OCI-LY7 (cell line): ENCODE results near the gene PFKFB2. TPM values are rescaled to one million over a fixed set of nuclear protein-coding genes. Genes with fewer than 3 reads are reported as not detected.

Source experiments
- BruUV-seq: library from RNA; stranded (reverse); fragments of 400-500 nt; replicated peaks from 2 replicates; lab custom pipeline; 2021; lab: Mats Ljungman, UMichigan
- CTCF ChIA-PET: fragments of 300-600 bp; sonication (Branson Sonifier 250); formaldehyde crosslinking; loops from one replicate; lab custom pipeline; 2022; ENCODE audit warnings: antibody characterized with exemption; ENCODE audit not compliant: unreplicated experiment; lab: Charles Lee
- POLR2A ChIA-PET: fragments of 300-600 bp; sonication (Branson Sonifier 250); formaldehyde crosslinking; loops from one replicate; lab custom pipeline; 2022; ENCODE audit warnings: antibody characterized with exemption; lab: Charles Lee
- DNase-seq: peaks from one replicate; pipeline ENCODE4 v3.0.0-alpha.2; 2015; ENCODE audit warnings: low spot score
- H2AFZ ChIP-seq: fragments of 200-600 bp; sonication (generic), shearing (Covaris generic); 2 replicates; pipeline ENCODE4 v1.6.1; 2014; ENCODE audit warnings: mild to moderate bottlenecking, antibody characterized with exemption, low read length, moderate library complexity
- H3K27ac ChIP-seq: fragments of 200-600 bp; sonication (generic); 2 replicates; pipeline ENCODE4 v1.5.1; 2014; ENCODE audit warnings: mixed run types, low read depth, mild to moderate bottlenecking, moderate library complexity, low read length, inconsistent platforms; ENCODE audit not compliant: poor library complexity, severe bottlenecking
- H3K36me3 ChIP-seq: fragments of 200-600 bp; sonication (generic); 2 replicates; pipeline ENCODE4 v1.6.1; 2014; ENCODE audit warnings: mild to moderate bottlenecking, antibody characterized with exemption, low read length, moderate library complexity, mixed read lengths; ENCODE audit not compliant: insufficient read depth
- H3K4me1 ChIP-seq: fragments of 200-600 bp; sonication (generic); 2 replicates; pipeline ENCODE4 v1.5.1; 2014; ENCODE audit warnings: mild to moderate bottlenecking, low read length; ENCODE audit not compliant: insufficient read depth, poor library complexity, severe bottlenecking
- H3K4me2 ChIP-seq: fragments of 200-600 bp; sonication (generic); 2 replicates; pipeline ENCODE4 v1.6.1; 2014; ENCODE audit warnings: mild to moderate bottlenecking, low read length
- H3K4me3 ChIP-seq: fragments of 200-600 bp; sonication (generic); 2 replicates; pipeline ENCODE4 v1.5.1; 2014; ENCODE audit warnings: mild to moderate bottlenecking, low read depth, low read length; ENCODE audit not compliant: poor library complexity, severe bottlenecking
- H3K79me2 ChIP-seq: fragments of 200-600 bp; sonication (generic); 2 replicates; pipeline ENCODE4 v1.6.1; 2016; ENCODE audit warnings: low read depth, mild to moderate bottlenecking, low read length, moderate library complexity, mixed read lengths; ENCODE audit not compliant: insufficient read depth
- H3K9me2 ChIP-seq: fragments of 200-600 bp; sonication (generic); 2 replicates; pipeline ENCODE4 v1.6.1; 2016; ENCODE audit warnings: mild to moderate bottlenecking, low read length, mixed read lengths; ENCODE audit not compliant: insufficient read depth
- H3K9me3 ChIP-seq: fragments of 200-600 bp; sonication (generic); 2 replicates; pipeline ENCODE4 v1.6.1; 2014; ENCODE audit warnings: mild to moderate bottlenecking, mixed run types, low read length, mixed read lengths
- H4K20me1 ChIP-seq: fragments of 200-600 bp; sonication (generic); 2 replicates; pipeline ENCODE4 v1.6.1; 2014; ENCODE audit warnings: mild to moderate bottlenecking, antibody characterized with exemption, low read length, moderate library complexity, mixed read lengths; ENCODE audit not compliant: insufficient read depth
- CTCF ChIP-seq: fragments of 200-600 bp; sonication (generic); conservative IDR thresholded peaks from 2 replicates; pipeline ENCODE4 v1.5.1; 2014; ENCODE audit warnings: mild to moderate bottlenecking, antibody characterized with exemption, low read length, moderate library complexity, mixed read lengths
- EZH2phosphoT487 ChIP-seq: fragments of 200-600 bp; sonication (generic); IDR thresholded peaks from 2 replicates; pipeline ENCODE4 v1.6.1; 2018; ENCODE audit warnings: low read depth, borderline replicate concordance, mild to moderate bottlenecking, mixed run types, antibody characterized with exemption, low read length, moderate library complexity, mixed read lengths
- intact Hi-C: fragments of 100-400 bp; cut with micrococcal nuclease; formaldehyde crosslinking; loops from one replicate; pipeline ENCODE4 v1.10.0; 2022; ENCODE audit not compliant: unreplicated experiment
- total RNA-seq, 2 experiments: library from RNA; depleted of rRNA in 1 of 2; stranded (reverse); fragments of >200 nt in 1 of 2; shearing (Covaris generic) in 1 of 2; gene quantifications; 2 replicates each; pipeline ENCODE4 v1.2.3, GENCODE V29; 2014 to 2022

The PFKFB2 gene
- total RNA-seq, 2 experiments from 2014 or later, result 9.8 to 13.1 TPM

DNA sequence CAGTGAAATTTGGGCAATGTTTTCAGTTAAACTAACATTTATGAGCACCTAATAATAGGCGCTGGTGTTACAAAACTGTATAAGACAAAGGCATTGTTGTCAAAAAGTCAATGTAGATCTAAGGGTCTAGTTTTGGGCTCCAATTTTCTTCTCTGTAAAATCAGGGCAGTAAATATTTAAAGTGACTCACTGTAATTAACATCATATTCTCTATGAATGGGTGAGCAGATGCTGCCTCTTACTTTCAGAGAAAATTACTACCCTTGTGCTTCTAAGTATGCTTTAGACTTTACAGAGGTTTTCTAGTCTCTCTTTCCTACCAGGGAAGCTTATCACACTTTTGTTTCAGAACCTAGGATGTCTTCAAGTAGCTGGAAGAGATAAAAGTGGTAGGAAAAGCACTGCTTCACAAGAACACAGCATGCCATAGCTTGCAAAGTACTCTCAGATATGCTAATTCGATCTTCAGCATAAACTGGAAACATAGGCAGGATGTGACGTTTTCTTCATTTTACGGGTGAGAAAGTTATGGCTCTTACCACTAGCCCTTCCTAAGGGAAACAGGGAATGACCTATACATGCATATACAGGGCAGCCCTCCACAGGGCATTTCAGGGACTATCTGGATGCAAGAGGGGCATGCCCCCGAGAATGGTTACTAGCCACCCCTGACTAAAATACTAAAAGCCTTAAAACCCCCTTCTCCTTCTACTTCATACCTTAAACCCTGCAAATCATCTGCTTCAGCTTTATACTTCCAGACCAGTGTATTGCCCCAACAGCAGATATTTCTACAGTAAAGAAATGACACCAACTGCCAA is 23.2 kb upstream of the PFKFB2 start:
- CTCF ChIA-PET, result interaction anchor here (0.5 kb wide), 1 partner anchor 1504 kb away, joined by 3 read pairs; no protein-coding TSS in a partner anchor

DNA sequence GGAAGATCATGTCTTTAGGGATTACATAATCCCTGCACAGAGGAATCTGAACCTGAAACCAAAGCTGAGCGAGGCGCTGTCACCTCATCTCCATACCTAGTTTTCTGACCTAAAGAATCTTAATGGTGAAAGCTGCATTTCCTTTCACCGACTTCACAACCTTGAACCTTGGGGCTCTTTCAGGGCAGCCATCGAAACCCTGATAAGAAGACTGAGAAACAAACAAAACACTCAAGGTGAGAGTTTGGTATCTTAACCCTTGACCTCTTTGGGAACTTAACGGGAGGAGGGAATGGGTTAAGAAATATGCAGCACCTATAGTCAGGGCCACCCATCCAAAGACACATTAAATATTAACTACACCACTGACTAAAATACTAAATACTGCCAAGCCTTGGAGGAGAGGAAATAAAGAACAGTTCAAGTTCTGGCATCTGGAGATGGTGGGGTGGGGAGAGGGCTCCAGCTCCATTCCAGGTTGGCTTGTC is 22.5 kb upstream of the PFKFB2 start:
- no peak overlapping the region for H3K4me2 ChIP-seq
- DNase-seq, result no peak
- no TSS peak for BruUV-seq

More for the DNA sequence above, 23.2 kb upstream of the PFKFB2 start:
- Histone ChIP-seq H3K79me2 (no peaks in the 10 kb centered on the region), H3K36me3 (no peaks in the 10 kb centered on the region), H2AFZ (no peak overlapping the region), H3K9me2 (no peaks in the 10 kb centered on the region), H3K4me3 (no peak overlapping the region), H3K4me1 (no peaks in the 10 kb centered on the region), H4K20me1 (no peaks in the 10 kb centered on the region), H3K27ac (no peak overlapping the region), H3K4me2 (no peak overlapping the region), H3K9me3 (no peaks in the 10 kb centered on the region)
- intact Hi-C loops, result no loop called here
- POLR2A ChIA-PET, result interaction anchor here (0.7 kb wide), 1 partner anchor 26 kb away, joined by 3 read pairs; no protein-coding TSS in a partner anchor
- TF ChIP-seq CTCF (no peak), EZH2phosphoT487 (no peak)
- DNase-seq, result no peak
- no TSS peak for BruUV-seq

More for the DNA sequence above, 22.5 kb upstream of the PFKFB2 start:
- CTCF ChIA-PET, result no interaction called here
- intact Hi-C loops, result no loop called here
- Histone ChIP-seq H3K4me1 (no peaks in the 10 kb centered on the region), H2AFZ (no peak overlapping the region), H4K20me1 (no peaks in the 10 kb centered on the region), H3K27ac (no peak overlapping the region), H3K9me2 (no peaks in the 10 kb centered on the region), H3K36me3 (no peaks in the 10 kb centered on the region), H3K9me3 (no peaks in the 10 kb centered on the region), H3K4me3 (no peak overlapping the region), H3K79me2 (no peaks in the 10 kb centered on the region)
- POLR2A ChIA-PET, result interaction anchor here (0.7 kb wide), 2 partner anchors 13 to 992 kb away, joined by 3 read pairs; no protein-coding TSS in a partner anchor
- TF ChIP-seq EZH2phosphoT487 (no peak), CTCF (no peak)
